Raji (cell line): ENCODE data around the gene CNTNAP5.

Experiments
- POLR2A ChIP-seq: IDR thresholded peaks from 2 replicates; pipeline ENCODE4 v1.6.1; 2011; ENCODE audit warnings: low read depth, low read length, control low read depth; ENCODE audit not compliant: insufficient read depth

Gene CNTNAP5

GRCh38 chr2:124025171-124025580 is at the start of gene CNTNAP5:
TSS of gene CNTNAP5 (plus strand) at chr2:124025287. CDS start at chr2:124025651, 364 bp downstream.
- TF ChIP-seq POLR2A = no peak

- no peak for TF ChIP-seq POLR2A
Observed at GRCh38 chr2:123976054-123976648, 48.9 kb upstream of the CNTNAP5 start.

GRCh38 chr2:123993728-123994323 is 31.3 kb upstream of the CNTNAP5 start:
- no peak for TF ChIP-seq POLR2A

GRCh38 chr2:123999681-124000080 is 25.4 kb upstream of the CNTNAP5 start:
- no peak for TF ChIP-seq POLR2A

GRCh38 chr2:124001696-124002430 is 23.2 kb upstream of the CNTNAP5 start:
- no peak for TF ChIP-seq POLR2A

GRCh38 chr2:124018890-124019289 is 6.2 kb upstream of the CNTNAP5 start:
- no peak for TF ChIP-seq POLR2A

- TF ChIP-seq POLR2A = no peak
Observed at GRCh38 chr2:124024561-124025170, 421 bp upstream of the CNTNAP5 start.

- no peak for TF ChIP-seq POLR2A
Observed at GRCh38 chr2:124025891-124026434, 876 bp downstream of the CNTNAP5 start.

GRCh38 chr2:124026503-124026902 is 1.4 kb downstream of the CNTNAP5 start:
- no peak for TF ChIP-seq POLR2A

- no peak for TF ChIP-seq POLR2A
Observed at GRCh38 chr2:124027182-124027581, 2.1 kb downstream of the CNTNAP5 start.

GRCh38 chr2:124032799-124033198 is 7.7 kb downstream of the CNTNAP5 start:
- TF ChIP-seq POLR2A = no peak

GRCh38 chr2:124034265-124034664 is 9.2 kb downstream of the CNTNAP5 start:
- TF ChIP-seq POLR2A = no peak

GRCh38 chr2:124035001-124035400 is 9.9 kb downstream of the CNTNAP5 start:
- no peak for TF ChIP-seq POLR2A

- TF ChIP-seq POLR2A = no peak
Observed at GRCh38 chr2:124039032-124039431, 13.9 kb downstream of the CNTNAP5 start.

- TF ChIP-seq POLR2A = no peak
Observed at GRCh38 chr2:124039762-124040291, 14.7 kb downstream of the CNTNAP5 start.

- TF ChIP-seq POLR2A = no peak
Observed at GRCh38 chr2:124045894-124046293, 20.8 kb downstream of the CNTNAP5 start.

- no peak for TF ChIP-seq POLR2A
Observed at GRCh38 chr2:124046332-124046731, 21.2 kb downstream of the CNTNAP5 start.
